Measurements from ENCODE around the gene WTIP.
A peak's percentile ranks its signal among the peaks of the same experiment; 100 is the strongest.

The WTIP gene

GRCh38 chr19:34539396-34539795, 57.8 kb downstream of the WTIP start:
- no peaks in the 10 kb centered on the region for H3K36me3 ChIP-seq
- no peak overlapping the region for H3K4me3 ChIP-seq (ENCODE audit: low read depth, low read length)
- DNase-seq, result no peak
- H3K27me3 ChIP-seq, result 0 out of 2 replicates have a peak, but pooled peaks cover 3% of the 10 kb centered on the region
- H3K9me3 ChIP-seq, result no peaks in the 10 kb centered on the region
- H3K4me1 ChIP-seq, result no peaks in the 10 kb centered on the region
- no peak for TF ChIP-seq CTCF (IDR thresholded peaks at IDR 0.05; ENCODE audit: low read depth, low read length)

GRCh38 chr19:34540811-34541557, 59.4 kb downstream of the WTIP start:
- TF ChIP-seq CTCF (IDR thresholded peaks at IDR 0.05; ENCODE audit: low read depth, low read length), result no peak
- Histone ChIP-seq H3K4me3 (ENCODE audit: low read depth, low read length) (no peak overlapping the region), H3K36me3 (no peaks in the 10 kb centered on the region), H3K9me3 (no peaks in the 10 kb centered on the region), H3K27me3 (no peaks in the 10 kb centered on the region), H3K4me1 (no peaks in the 10 kb centered on the region)
- no peak for DNase-seq

- Histone ChIP-seq H3K4me1 (no peaks in the 10 kb centered on the region), H3K4me3 (ENCODE audit: low read depth, low read length) (no peak overlapping the region), H3K27me3 (peaks cover 12% of the 10 kb centered on the region), H3K9me3 (no peaks in the 10 kb centered on the region; the same call in 1 of the 2 replicates), H3K36me3 (no peaks in the 10 kb centered on the region)
- DNase-seq, result no peak
- TF ChIP-seq CTCF (IDR thresholded peaks at IDR 0.05; ENCODE audit: low read depth, low read length), result no peak
These were observed 68.3 kb downstream of the WTIP start for GRCh38 chr19:34549833-34550232.

- Histone ChIP-seq H3K27me3 (peaks cover 20% of the 10 kb centered on the region), H3K4me1 (no peaks in the 10 kb centered on the region), H3K9me3 (no peaks in the 10 kb centered on the region; the same call in 1 of the 2 replicates), H3K36me3 (no peaks in the 10 kb centered on the region), H3K4me3 (ENCODE audit: low read depth, low read length) (no peak overlapping the region)
- DNase-seq, result no peak
- TF ChIP-seq CTCF (IDR thresholded peaks at IDR 0.05; ENCODE audit: low read depth, low read length), result peak; percentile 44
These were observed 73.9 kb downstream of the WTIP start for GRCh38 chr19:34555447-34555846.

DNA sequence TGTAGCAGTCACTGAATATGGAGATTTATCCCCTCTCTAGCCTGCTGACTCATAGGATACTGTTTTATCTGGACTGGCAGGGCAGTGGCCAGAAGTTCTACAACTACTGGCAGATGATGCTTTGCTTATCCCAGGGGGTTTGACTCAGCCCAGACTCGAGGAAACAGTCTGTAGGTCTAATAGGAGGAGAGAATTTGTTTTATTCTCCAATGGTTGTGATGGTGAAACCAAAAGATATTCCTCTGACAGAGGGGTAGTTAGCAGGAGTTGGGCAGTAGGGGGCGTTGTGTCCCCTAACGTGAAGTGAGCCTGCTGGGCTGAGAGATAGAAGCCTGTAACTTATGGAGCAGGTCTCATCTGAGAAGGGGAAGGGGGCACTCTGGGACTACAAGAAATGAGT, 74.9 kb downstream of the WTIP start:
- no peak overlapping the region for H3K4me3 ChIP-seq (ENCODE audit: low read depth, low read length)
- H3K36me3 ChIP-seq, result no peaks in the 10 kb centered on the region
- peaks cover 20% of the 10 kb centered on the region for H3K27me3 ChIP-seq
- H3K4me1 ChIP-seq, result no peaks in the 10 kb centered on the region
- H3K9me3 ChIP-seq, result no peaks in the 10 kb centered on the region; the same call in 1 of the 2 replicates
- peak; percentile 61 for TF ChIP-seq CTCF (IDR thresholded peaks at IDR 0.05; ENCODE audit: low read depth, low read length)
- DNase-seq, result peak; percentile 47

GRCh38 chr19:34559045-34559444, 77.5 kb downstream of the WTIP start:
- no peak for DNase-seq
- H3K4me3 ChIP-seq (ENCODE audit: low read depth, low read length), result no peak overlapping the region
- H3K27me3 ChIP-seq, result peaks cover 12% of the 10 kb centered on the region; the same call in 1 of the 2 replicates
- no peaks in the 10 kb centered on the region for H3K9me3 ChIP-seq
- no peaks in the 10 kb centered on the region for H3K36me3 ChIP-seq
- TF ChIP-seq CTCF (IDR thresholded peaks at IDR 0.05; ENCODE audit: low read depth, low read length), result no peak
- H3K4me1 ChIP-seq, result no peaks in the 10 kb centered on the region
